SK-N-SH (cell line): ENCODE results near the gene C12orf57. TPM values are rescaled to one million over a fixed set of nuclear protein-coding genes. Genes with fewer than 3 reads are reported as not detected.

Experiments used
- CTCF ChIA-PET: fragments of 300-600, 350-600 bp; formaldehyde crosslinking; extraction: SDS; loops from one replicate; lab custom pipeline; 2021; lab: Yijun Ruan, JAX
- POLR2A ChIA-PET: fragments of 350-600 bp; sonication (Branson Sonifier 250); formaldehyde crosslinking; extraction: SDS; loops from one replicate; lab custom pipeline; 2020; ENCODE audit warnings: antibody characterized with exemption, inconsistent platforms; lab: Yijun Ruan, JAX
- DNase-seq: peaks from one replicate; pipeline ENCODE4 v3.0.0; 2012
- H2AFZ ChIP-seq: fragments of 200-600 bp; sonication (generic); 2 replicates; pipeline ENCODE4 v1.8.1; 2016; ENCODE audit warnings: antibody characterized with exemption, mild to moderate bottlenecking, low read depth
- H3F3A ChIP-seq: fragments of 200-600 bp; sonication (generic); replicated peaks from 2 replicates; pipeline ENCODE3; 2016; ENCODE audit warnings: antibody characterized with exemption, mild to moderate bottlenecking; ENCODE audit not compliant: insufficient read depth
- H3K27ac ChIP-seq, 2 experiments: fragments of 200-500 bp in 1 of 2; fragments of 200-600 bp in 1 of 2; sonication (Bioruptor generic) in 1 of 2; sonication (generic), shearing (Covaris generic) in 1 of 2; 2 replicates each; pipeline versions ENCODE4 v1.5.1 to v1.6.1; 2014 to 2016; ENCODE audit warnings: low read depth in 2 of 2, inconsistent platforms in 1 of 2, low read length in 1 of 2, mild to moderate bottlenecking in 1 of 2, mixed read lengths in 1 of 2
- H3K27me3 ChIP-seq: fragments of 200-600 bp; sonication (generic), shearing (Covaris generic); 2 replicates; pipeline ENCODE4 v1.6.1; 2016; ENCODE audit warnings: mixed run types; ENCODE audit not compliant: insufficient read depth
- H3K36me3 ChIP-seq, 2 experiments: fragments of 200-500 bp in 1 of 2; fragments of 200-600 bp in 1 of 2; sonication (Bioruptor generic) in 1 of 2; sonication (generic) in 1 of 2; replicated peaks in 1 of 2; 2 replicates each; pipeline versions ENCODE3 to v1.5.1; 2014 to 2016; ENCODE audit warnings: low read length in 1 of 2, mild to moderate bottlenecking in 1 of 2; ENCODE audit not compliant: insufficient read depth in 2 of 2, control insufficient read depth in 1 of 2
- H3K4me1 ChIP-seq, 2 experiments: fragments of 200-500 bp in 1 of 2; fragments of 200-600 bp in 1 of 2; sonication (Bioruptor generic) in 1 of 2; sonication (generic), shearing (Covaris generic) in 1 of 2; 2 replicates each; pipeline versions ENCODE4 v1.5.1 to v1.6.1; 2014 to 2016; ENCODE audit warnings: low read depth in 1 of 2, low read length in 1 of 2, mixed run types in 1 of 2; ENCODE audit not compliant: insufficient read depth in 2 of 2, control insufficient read depth in 1 of 2
- H3K4me2 ChIP-seq: fragments of 200-600 bp; sonication (generic), shearing (Covaris generic); 2 replicates; pipeline ENCODE4 v1.6.1; 2017; ENCODE audit warnings: mixed run types
- H3K4me3 ChIP-seq, 2 experiments: fragments of 200-500 bp in 1 of 2; fragments of 200-600 bp in 1 of 2; sonication (Bioruptor generic) in 1 of 2; sonication (generic), shearing (Covaris generic) in 1 of 2; 2 replicates each; pipeline versions ENCODE4 v1.5.1 to v1.8.1; 2014 to 2016; ENCODE audit warnings: low read depth in 2 of 2, inconsistent platforms in 1 of 2, low read length in 1 of 2, mild to moderate bottlenecking in 1 of 2, mixed read lengths in 1 of 2, moderate library complexity in 1 of 2
- H3K79me2 ChIP-seq: fragments of 200-600 bp; sonication (generic); 2 replicates; pipeline ENCODE4 v1.8.1; 2017; ENCODE audit warnings: mild to moderate bottlenecking; ENCODE audit not compliant: insufficient read depth
- H3K9ac ChIP-seq: fragments of 200-600 bp; sonication (generic); 2 replicates; pipeline ENCODE4 v1.6.1; 2017; ENCODE audit warnings: mixed run types
- H3K9me2 ChIP-seq: fragments of 200-600 bp; sonication (generic); 2 replicates; pipeline ENCODE4 v1.6.1; 2017; ENCODE audit warnings: mixed run types
- H3K9me3 ChIP-seq: fragments of 200-600 bp; sonication (generic); 2 replicates; pipeline ENCODE4 v1.6.1; 2017; ENCODE audit warnings: mixed run types, mild to moderate bottlenecking, moderate library complexity
- H4K20me1 ChIP-seq: fragments of 200-600 bp; sonication (generic); 2 replicates; pipeline ENCODE4 v1.6.1; 2017; ENCODE audit warnings: mild to moderate bottlenecking, mixed run types; ENCODE audit not compliant: insufficient read depth
- NFIC ChIP-seq: IDR thresholded peaks from 2 replicates; pipeline ENCODE4 v1.4.0; 2012; ENCODE audit warnings: borderline replicate concordance
- POLR2AphosphoS5 ChIP-seq: IDR thresholded peaks from 2 replicates; pipeline ENCODE4 v1.6.1; 2012; ENCODE audit warnings: low read depth, low read length
- RCOR1 ChIP-seq: fragments of 150-350 bp; IDR thresholded peaks from 2 replicates; pipeline ENCODE4 v1.6.1; 2017; ENCODE audit warnings: antibody characterized with exemption, low read length
- RXRA ChIP-seq: IDR thresholded peaks from 2 replicates; pipeline ENCODE4 v1.4.0; 2012; ENCODE audit warnings: low read depth, mild to moderate bottlenecking, borderline replicate concordance
- TCF12 ChIP-seq: IDR thresholded peaks from 2 replicates; pipeline ENCODE4 v1.4.0; 2012
- WGBS: methylation state at CpG from one replicate; pipeline ENCODE4 v1.1.6; 2017; ENCODE audit warnings: low lambda C conversion rate; 5-methylcytosine and 5-hydroxymethylcytosine counted together
- polyA plus RNA-seq, 3 experiments: library from polyadenylated mRNA; depleted of rRNA; stranded (reverse); fragments of >200 nt; gene quantifications; 2 replicates each; pipeline ENCODE4 v1.2.3, GENCODE V29; 2012
- TF ChIP-seq, protein P1 (sequence below): IDR thresholded peaks from 2 replicates; pipeline ENCODE4; 2012
- TF ChIP-seq, protein P2 (sequence below): IDR thresholded peaks from 2 replicates; pipeline ENCODE4 v1.4.0; 2012; ENCODE audit warnings: low read depth, borderline replicate concordance
- TF ChIP-seq, protein P3 (sequence below): IDR thresholded peaks from 2 replicates; pipeline ENCODE4 v1.4.0; 2012; ENCODE audit warnings: low read depth, borderline replicate concordance
- TF ChIP-seq, protein P4 (sequence below): fragments of 150-350 bp; IDR thresholded peaks from 2 replicates; pipeline ENCODE4 v1.6.1; 2017; ENCODE audit warnings: antibody characterized with exemption, low read length, low read depth, borderline replicate concordance

The C12orf57 gene
- polyA plus RNA-seq, 1 of the 3 experiments (the other 2 are of a cell fraction), result 659 TPM

GRCh38 chr12:6903722-6904121 lies 40.1 kb upstream of the C12orf57 start:
- peak overlapping the region; percentile 99 for H2AFZ ChIP-seq
- no peaks in the 10 kb centered on the region for H3K79me2 ChIP-seq
- no peaks in the 10 kb centered on the region for H3K9me3 ChIP-seq
- DNase-seq, result no peak
- peak overlapping the region; percentile 99; the same call in 1 of the 2 replicates for H3K4me2 ChIP-seq
- no peaks in the 10 kb centered on the region for H3F3A ChIP-seq
- H4K20me1 ChIP-seq, result no peaks in the 10 kb centered on the region
- H3K36me3 ChIP-seq, result peaks cover 0 to 5% of the 10 kb centered on the region in 2 experiments
- CTCF ChIA-PET, result interaction anchor here (0.6 to 2.7 kb wide), 4 partner anchors 12 to 31 kb away, joined by 3 to 17 read pairs (median 8); partner anchors contain the start of gene SPSB2
- H3K9ac ChIP-seq, result 0 out of 2 replicates have a peak overlapping the region, but pooled peaks have one; percentile 97
- no peak overlapping the region; a peak in 1 of 4 replicates for H3K27ac ChIP-seq
- TF ChIP-seq, protein P1, sequence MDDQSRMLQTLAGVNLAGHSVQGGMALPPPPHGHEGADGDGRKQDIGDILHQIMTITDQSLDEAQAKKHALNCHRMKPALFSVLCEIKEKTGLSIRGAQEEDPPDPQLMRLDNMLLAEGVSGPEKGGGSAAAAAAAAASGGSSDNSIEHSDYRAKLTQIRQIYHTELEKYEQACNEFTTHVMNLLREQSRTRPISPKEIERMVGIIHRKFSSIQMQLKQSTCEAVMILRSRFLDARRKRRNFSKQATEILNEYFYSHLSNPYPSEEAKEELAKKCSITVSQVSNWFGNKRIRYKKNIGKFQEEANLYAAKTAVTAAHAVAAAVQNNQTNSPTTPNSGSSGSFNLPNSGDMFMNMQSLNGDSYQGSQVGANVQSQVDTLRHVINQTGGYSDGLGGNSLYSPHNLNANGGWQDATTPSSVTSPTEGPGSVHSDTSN, result no peak
- TF ChIP-seq POLR2AphosphoS5, result no peak
- TF ChIP-seq, protein P2, sequence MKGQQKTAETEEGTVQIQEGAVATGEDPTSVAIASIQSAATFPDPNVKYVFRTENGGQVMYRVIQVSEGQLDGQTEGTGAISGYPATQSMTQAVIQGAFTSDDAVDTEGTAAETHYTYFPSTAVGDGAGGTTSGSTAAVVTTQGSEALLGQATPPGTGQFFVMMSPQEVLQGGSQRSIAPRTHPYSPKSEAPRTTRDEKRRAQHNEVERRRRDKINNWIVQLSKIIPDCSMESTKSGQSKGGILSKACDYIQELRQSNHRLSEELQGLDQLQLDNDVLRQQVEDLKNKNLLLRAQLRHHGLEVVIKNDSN, result no peak
- TF ChIP-seq, protein P3, sequence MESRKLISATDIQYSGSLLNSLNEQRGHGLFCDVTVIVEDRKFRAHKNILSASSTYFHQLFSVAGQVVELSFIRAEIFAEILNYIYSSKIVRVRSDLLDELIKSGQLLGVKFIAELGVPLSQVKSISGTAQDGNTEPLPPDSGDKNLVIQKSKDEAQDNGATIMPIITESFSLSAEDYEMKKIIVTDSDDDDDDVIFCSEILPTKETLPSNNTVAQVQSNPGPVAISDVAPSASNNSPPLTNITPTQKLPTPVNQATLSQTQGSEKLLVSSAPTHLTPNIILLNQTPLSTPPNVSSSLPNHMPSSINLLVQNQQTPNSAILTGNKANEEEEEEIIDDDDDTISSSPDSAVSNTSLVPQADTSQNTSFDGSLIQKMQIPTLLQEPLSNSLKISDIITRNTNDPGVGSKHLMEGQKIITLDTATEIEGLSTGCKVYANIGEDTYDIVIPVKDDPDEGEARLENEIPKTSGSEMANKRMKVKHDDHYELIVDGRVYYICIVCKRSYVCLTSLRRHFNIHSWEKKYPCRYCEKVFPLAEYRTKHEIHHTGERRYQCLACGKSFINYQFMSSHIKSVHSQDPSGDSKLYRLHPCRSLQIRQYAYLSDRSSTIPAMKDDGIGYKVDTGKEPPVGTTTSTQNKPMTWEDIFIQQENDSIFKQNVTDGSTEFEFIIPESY, result no peak
- TF ChIP-seq NFIC, result no peak
- TF ChIP-seq, protein P4, sequence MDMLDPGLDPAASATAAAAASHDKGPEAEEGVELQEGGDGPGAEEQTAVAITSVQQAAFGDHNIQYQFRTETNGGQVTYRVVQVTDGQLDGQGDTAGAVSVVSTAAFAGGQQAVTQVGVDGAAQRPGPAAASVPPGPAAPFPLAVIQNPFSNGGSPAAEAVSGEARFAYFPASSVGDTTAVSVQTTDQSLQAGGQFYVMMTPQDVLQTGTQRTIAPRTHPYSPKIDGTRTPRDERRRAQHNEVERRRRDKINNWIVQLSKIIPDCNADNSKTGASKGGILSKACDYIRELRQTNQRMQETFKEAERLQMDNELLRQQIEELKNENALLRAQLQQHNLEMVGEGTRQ, result no peak
- no peak for TF ChIP-seq RXRA
- TF ChIP-seq RCOR1, result no peak
- TF ChIP-seq TCF12, result no peak
- H3K4me3 ChIP-seq, result no peak overlapping the region
- H3K4me1 ChIP-seq, result peaks cover 9 to 10% of the 10 kb centered on the region in 2 experiments; a peak in 2 of 4 replicates
- no peaks in the 10 kb centered on the region for H3K9me2 ChIP-seq
- H3K27me3 ChIP-seq, result no peaks in the 10 kb centered on the region
- WGBS, result 87% methylated on average over 1 of the region's 1 CpG
- POLR2A ChIA-PET, result interaction anchor here (1.4 kb wide), 1 partner anchor 31 kb away, joined by 3 read pairs; the partner anchor contains the start of gene SPSB2
